Loucy (cell line): ENCODE data around the gene CD302.
"Not testable (repeated sequence)": the region's sequence is repeated elsewhere in the genome, so short reads cannot be mapped to it uniquely, and the experiment has no call there.

Experiments used
- CTCF ChIP-seq: fragments of 200-600 bp; sonication (generic); conservative IDR thresholded peaks from 2 replicates; pipeline ENCODE4 v1.5.1; 2014; ENCODE audit warnings: mild to moderate bottlenecking, antibody characterized with exemption, low read length
- EZH2phosphoT487 ChIP-seq: fragments of 200-600 bp; IDR thresholded peaks from 2 replicates; pipeline ENCODE4 v1.6.1; 2018; ENCODE audit warnings: antibody characterized with exemption, mild to moderate bottlenecking, moderate library complexity, borderline replicate concordance

GRCh38 chr2:159822478-159822833 lies 24.4 kb upstream of the CD302 start:
- not testable (repeated sequence) for TF ChIP-seq CTCF, EZH2phosphoT487
